Raji (cell line): ENCODE results near the gene AATF.

Source experiments
- POLR2A ChIP-seq: IDR thresholded peaks from 2 replicates; pipeline ENCODE4 v1.6.1; 2011; ENCODE audit warnings: low read depth, low read length, control low read depth; ENCODE audit not compliant: insufficient read depth

Gene AATF

DNA sequence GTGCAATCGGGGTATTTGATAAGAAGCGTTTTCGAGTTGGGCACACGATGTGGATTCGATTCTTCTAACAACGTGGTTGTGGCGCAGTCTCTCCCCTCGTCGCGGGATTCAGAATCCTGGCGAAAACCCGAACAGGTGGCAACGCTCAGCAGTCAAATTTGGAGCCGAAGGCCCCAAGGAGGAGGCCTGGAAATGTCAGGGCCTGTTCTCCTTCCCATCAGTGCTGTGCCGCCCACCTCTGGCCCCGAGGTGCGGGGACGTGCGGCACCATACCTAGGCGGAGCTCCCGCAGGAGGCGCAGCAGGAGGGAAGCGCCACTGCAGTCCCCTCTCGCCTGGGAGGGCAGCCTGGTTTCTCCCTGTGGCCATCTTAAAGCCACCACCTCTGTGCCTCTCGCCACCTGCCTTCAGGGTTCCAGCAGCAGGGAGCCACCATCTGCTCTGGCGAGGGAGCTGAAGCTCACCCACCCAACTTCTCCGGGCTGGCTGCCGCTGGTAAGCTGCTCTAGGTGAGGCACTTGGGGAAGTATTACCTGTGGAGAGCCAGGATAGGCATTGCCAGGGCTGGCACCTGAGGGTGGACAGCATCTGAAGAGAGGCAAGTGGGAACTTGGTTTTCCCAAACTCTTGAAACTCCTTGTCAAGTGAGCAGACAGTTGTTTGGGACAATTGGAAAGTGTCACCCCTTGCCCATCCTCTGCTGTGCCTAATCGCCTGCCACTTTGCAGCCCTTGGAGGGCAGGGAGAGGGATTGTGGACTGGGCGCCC lies 2.6 kb upstream of the AATF start:
- TF ChIP-seq POLR2A: no peak

DNA sequence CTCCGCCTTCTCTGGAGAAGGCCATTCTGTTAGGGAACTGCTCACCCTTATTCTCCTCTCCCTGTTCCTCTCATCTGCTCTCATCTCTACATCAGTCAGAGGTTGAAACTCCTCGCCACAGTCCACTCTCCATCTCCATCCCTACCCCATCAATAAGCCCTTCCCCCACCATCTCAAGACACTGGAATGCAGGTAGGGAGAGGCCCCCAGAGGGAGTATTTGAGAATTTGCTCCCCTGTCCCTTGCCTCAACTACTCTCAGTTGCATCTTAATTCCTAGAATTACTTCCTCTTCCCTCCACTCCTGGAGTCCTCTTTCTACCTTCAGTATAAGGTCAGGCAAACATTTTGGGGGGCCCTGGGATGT lies 2.0 kb upstream of the AATF start:
- TF ChIP-seq POLR2A: no peak

DNA sequence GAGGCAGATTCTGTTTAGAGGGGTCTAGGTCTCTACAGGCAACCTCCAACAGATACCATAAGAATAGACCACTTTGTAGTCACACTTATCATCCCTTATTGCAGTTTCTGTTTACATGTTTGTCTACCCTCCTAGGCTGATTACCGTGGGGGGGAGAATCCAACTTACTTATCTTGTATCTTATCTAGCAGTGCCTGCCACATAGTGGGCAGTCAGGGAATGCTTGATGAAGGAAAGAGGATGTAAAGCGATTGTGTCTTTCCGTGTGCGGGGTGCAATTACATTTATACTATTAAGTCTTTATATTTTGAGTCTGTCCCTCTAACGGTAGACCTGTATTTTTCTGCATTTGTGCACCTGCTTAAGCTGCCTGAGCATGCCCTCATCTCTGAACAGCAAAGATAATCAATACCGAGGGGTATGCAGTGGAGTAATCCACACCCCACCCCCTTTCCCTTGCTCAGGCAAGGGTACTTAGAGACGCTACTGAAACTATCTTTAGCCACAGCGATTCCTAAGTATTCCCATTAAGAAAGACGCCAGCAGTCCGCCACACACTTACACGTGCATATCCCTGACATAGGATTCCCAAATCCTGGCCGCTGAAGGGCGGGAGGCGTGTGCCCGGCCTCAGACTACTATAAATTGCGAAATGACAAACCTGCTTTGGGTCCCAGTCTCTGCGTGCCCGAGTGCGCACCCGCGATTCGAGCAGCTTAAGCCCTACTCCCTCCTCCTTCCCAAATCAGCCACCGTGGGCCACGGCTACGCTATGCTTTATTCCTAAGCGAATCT lies 635 bp upstream of the AATF start:
- no peak for TF ChIP-seq POLR2A

GRCh38 chr17:36949461-36949927 lies 740 bp downstream of the AATF start:
- no peak for TF ChIP-seq POLR2A

DNA sequence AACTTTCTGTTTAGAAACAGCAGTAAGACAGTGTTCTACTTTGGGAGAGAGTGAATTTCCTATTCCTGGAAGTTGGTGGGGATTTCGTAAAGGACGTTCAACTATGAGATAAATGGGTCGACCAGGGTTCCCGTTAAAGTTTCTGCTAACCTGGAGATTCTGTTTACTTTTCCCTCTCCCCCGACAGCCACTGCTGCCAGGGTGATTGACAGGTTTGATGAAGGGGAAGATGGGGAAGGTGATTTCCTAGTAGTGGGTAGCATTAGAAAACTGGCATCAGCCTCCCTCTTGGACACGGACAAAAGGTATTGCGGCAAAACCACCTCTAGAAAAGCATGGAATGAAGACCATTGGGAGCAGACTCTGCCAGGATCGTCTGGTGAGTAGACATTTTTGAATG lies 1.3 kb downstream of the AATF start:
- no peak for TF ChIP-seq POLR2A

DNA sequence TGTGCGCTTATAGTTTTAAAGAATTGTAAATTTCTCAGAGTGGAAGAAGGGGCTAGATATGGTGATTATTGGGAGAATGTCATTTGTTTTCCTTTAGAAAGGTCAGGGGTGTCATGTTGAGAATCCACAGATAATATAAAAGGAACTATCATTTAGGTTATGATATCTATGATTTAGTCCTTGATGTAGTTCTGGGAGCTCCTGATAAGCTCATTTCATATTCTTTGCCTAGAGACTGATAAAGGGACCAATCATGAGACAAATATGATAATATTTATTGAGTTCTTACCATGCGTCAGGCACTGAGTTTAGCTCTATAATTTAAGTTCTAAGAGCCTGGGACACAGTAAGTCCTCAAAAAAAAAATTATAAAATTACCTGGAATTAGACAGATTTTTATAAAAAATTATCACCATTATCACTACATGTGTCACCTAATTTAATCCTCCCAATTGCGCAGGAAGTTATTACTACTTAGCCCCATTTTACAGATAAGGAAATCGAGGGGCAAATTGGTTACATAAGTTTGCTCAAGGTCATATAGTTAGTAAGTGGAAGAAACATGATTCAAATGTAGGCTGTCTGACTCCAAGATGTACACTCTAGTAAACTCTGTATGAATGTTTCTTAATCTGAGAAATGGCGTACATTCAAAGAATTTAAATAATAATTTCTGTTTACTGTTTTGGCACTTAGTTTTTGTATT lies 2.5 kb downstream of the AATF start:
- no peak for TF ChIP-seq POLR2A

GRCh38 chr17:36971508-36971907 lies 22.8 kb downstream of the AATF start:
- no peak for TF ChIP-seq POLR2A

- TF ChIP-seq POLR2A: no peak
Observed at GRCh38 chr17:36972186-36972700, 23.5 kb downstream of the AATF start.

- no peak for TF ChIP-seq POLR2A
Observed at GRCh38 chr17:36972905-36973304, 24.2 kb downstream of the AATF start.

DNA sequence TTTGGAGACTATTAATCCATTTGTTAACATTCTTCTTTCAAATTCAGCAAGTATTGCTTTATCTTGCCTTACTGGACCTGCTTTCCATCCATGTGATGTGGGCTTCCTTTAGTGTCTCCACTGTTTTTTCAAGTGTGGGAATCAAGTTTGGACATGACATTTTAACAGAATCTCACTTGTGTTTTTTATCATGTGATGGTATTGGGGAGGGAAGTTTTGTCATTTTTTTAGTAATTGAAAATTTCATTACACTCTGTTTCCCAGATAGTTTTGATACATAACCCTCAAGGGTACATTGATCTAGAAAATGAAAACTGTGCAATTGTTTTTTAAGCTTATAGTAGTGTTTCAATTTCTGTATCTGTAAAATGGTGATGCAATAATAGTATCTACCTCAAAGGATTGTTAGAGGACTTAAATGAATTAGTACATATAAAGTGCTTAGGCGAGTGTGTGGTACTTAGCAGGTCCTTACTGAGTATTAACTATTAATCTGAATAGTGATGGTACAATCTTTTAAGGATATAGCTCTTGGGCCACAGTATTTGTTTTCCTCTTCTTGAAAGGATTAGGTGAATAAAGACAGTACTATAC lies 27.3 kb downstream of the AATF start:
- TF ChIP-seq POLR2A: no peak

- TF ChIP-seq POLR2A: no peak
Observed at GRCh38 chr17:36977066-36977465, 28.3 kb downstream of the AATF start.

GRCh38 chr17:36977568-36977967 lies 28.8 kb downstream of the AATF start:
- TF ChIP-seq POLR2A: no peak

- TF ChIP-seq POLR2A: no peak
Observed at GRCh38 chr17:36978810-36979564, 30.2 kb downstream of the AATF start.

- TF ChIP-seq POLR2A: no peak
Observed at GRCh38 chr17:36979565-36979941, 30.8 kb downstream of the AATF start.
